NCI-H1417 treated with DMSO at 0.1 percent for 48 hours (cell line): ENCODE measurements around the gene HMMR.
"Not testable (repeated sequence)": the region's sequence is repeated elsewhere in the genome, so short reads cannot be mapped to it uniquely, and the experiment has no call there.

Experiments used
- DNase-seq: peaks from one replicate; lab custom pipeline; 2025; lab: John Stamatoyannopoulos, UW

Gene HMMR

GRCh38 chr5:163460562-163461171 is at the start of gene HMMR:
HMMR (plus strand) TSS chr5:163460632; CDS start chr5:163460693, 61 bp downstream.
- DNase-seq: no peak

GRCh38 chr5:163415673-163416072 is 44.8 kb upstream of the HMMR start:
- not testable (repeated sequence) for DNase-seq

GRCh38 chr5:163424836-163425235 is 35.6 kb upstream of the HMMR start:
- no peak for DNase-seq

- DNase-seq: not testable (repeated sequence)
These were observed 34.3 kb upstream of the HMMR start for GRCh38 chr5:163426128-163426527.

GRCh38 chr5:163432544-163432943 is 27.9 kb upstream of the HMMR start:
- DNase-seq: no peak

- no peak for DNase-seq
These were observed 27.2 kb upstream of the HMMR start for GRCh38 chr5:163433271-163433670.

GRCh38 chr5:163434401-163434866 is 26.0 kb upstream of the HMMR start:
- no peak for DNase-seq

- no peak for DNase-seq
These were observed 23.9 kb upstream of the HMMR start for GRCh38 chr5:163436515-163436914.

- no peak for DNase-seq
These were observed 23.5 kb upstream of the HMMR start for GRCh38 chr5:163437011-163437308.

- peak; percentile 75 for DNase-seq
These were observed 22.9 kb upstream of the HMMR start, which contains the start of gene CCNG1 for GRCh38 chr5:163437309-163438182. CCNG1 (plus strand) TSS chr5:163437595; CDS start chr5:163439257, 1,662 bp downstream.

GRCh38 chr5:163439092-163439425 is 21.4 kb upstream of the HMMR start:
- no peak for DNase-seq

- DNase-seq: no peak
These were observed 19.5 kb upstream of the HMMR start for GRCh38 chr5:163440954-163441353.

- DNase-seq: no peak
These were observed 15.9 kb upstream of the HMMR start for GRCh38 chr5:163444526-163444925.

- no peak for DNase-seq
These were observed 15.1 kb upstream of the HMMR start for GRCh38 chr5:163445345-163445744.

GRCh38 chr5:163447191-163447590 is 13.2 kb upstream of the HMMR start:
- DNase-seq: no peak

GRCh38 chr5:163447875-163448274 is 12.6 kb upstream of the HMMR start:
- no peak for DNase-seq

GRCh38 chr5:163448491-163448890 is 11.9 kb upstream of the HMMR start:
- no peak for DNase-seq

GRCh38 chr5:163451489-163451888 is 8.9 kb upstream of the HMMR start:
- DNase-seq: no peak

- no peak for DNase-seq
These were observed 6.7 kb upstream of the HMMR start for GRCh38 chr5:163453705-163454104.

GRCh38 chr5:163455406-163455805 is 5.0 kb upstream of the HMMR start:
- not testable (repeated sequence) for DNase-seq

GRCh38 chr5:163456029-163456589 is 4.3 kb upstream of the HMMR start:
- DNase-seq: no peak

GRCh38 chr5:163456840-163457239 is 3.6 kb upstream of the HMMR start:
- DNase-seq: no peak

- DNase-seq: no peak
These were observed 1.6 kb upstream of the HMMR start for GRCh38 chr5:163458778-163459385.
